ENCODE data around the gene PHF12.

- no peak for TF ChIP-seq GATA2 (IDR thresholded peaks at IDR 0.05; ENCODE audit: low read depth, low read length)
- TF ChIP-seq GATA3 (IDR thresholded peaks at IDR 0.05; ENCODE audit: low read depth, low read length) = no peak
Measured at GRCh38 chr17:28992625-28993600, 41.6 kb upstream of the PHF12 start.

Measured in SH-SY5Y (cell line).